K562 (cell line): ENCODE data around the gene STK16. TPM values are rescaled to one million over a fixed set of nuclear protein-coding genes. Genes with fewer than 3 reads are reported as not detected.
A peak's percentile ranks its signal among the peaks of the same experiment; 100 is the strongest.

ENCODE experiments used
- ARID4B ChIP-seq: sonication (generic); formaldehyde crosslinking; IDR thresholded peaks from 2 replicates; pipeline ENCODE4 v1.8.0; 2022; ENCODE audit warnings: mild to moderate bottlenecking, missing genetic modification reagents
- CBX1 ChIP-seq: sonication (generic); IDR thresholded peaks from 2 replicates; pipeline ENCODE4 v1.6.1; 2016; ENCODE audit warnings: antibody characterized with exemption, low read depth, mild to moderate bottlenecking
- CREB1 ChIP-seq, 2 experiments: sonication (generic) in 1 of 2; formaldehyde crosslinking in 1 of 2; IDR thresholded peaks; 2 replicates each; pipeline versions ENCODE4 v1.6.1 to v1.8.0; 2012 to 2022; ENCODE audit warnings: inconsistent platforms in 1 of 2, mild to moderate bottlenecking in 1 of 2, missing genetic modification reagents in 1 of 2, moderate library complexity in 1 of 2
- EGR1 ChIP-seq: fragments of 450-650 bp; conservative IDR thresholded peaks from 2 replicates; pipeline ENCODE4 v1.6.1; 2017; ENCODE audit warnings: mild to moderate bottlenecking
- EP300 ChIP-seq: IDR thresholded peaks from 2 replicates; pipeline ENCODE4 v1.6.1; 2012; ENCODE audit warnings: low read length, improper control_type of control experiment
- ETS2 ChIP-seq: IDR thresholded peaks from 2 replicates; pipeline ENCODE4 v1.6.1; 2016; ENCODE audit warnings: borderline replicate concordance, missing genetic modification characterization, mild to moderate bottlenecking, moderate library complexity, missing compliant biosample characterization; ENCODE audit not compliant: poor library complexity, severe bottlenecking
- HNRNPLL ChIP-seq: fragments of 200-400 bp; formaldehyde crosslinking; IDR thresholded peaks from 2 replicates; pipeline ENCODE4 v1.6.1; 2017; ENCODE audit warnings: low read length, low read depth, mild to moderate bottlenecking; ENCODE audit not compliant: poor library complexity, severe bottlenecking
- KLF16 ChIP-seq: IDR thresholded peaks from 2 replicates; pipeline ENCODE4 v1.6.1; 2016; ENCODE audit warnings: antibody characterized with exemption
- ZNF592 ChIP-seq: fragments of 450-650 bp; IDR thresholded peaks from 2 replicates; pipeline ENCODE4 v1.6.1; 2017; ENCODE audit warnings: antibody characterized with exemption, mild to moderate bottlenecking
- ZNF639 ChIP-seq, 2 experiments: fragments of 200-800 bp in 1 of 2; sonication (Bioruptor generic) in 1 of 2; sonication (generic) in 1 of 2; formaldehyde crosslinking in 1 of 2; IDR thresholded peaks in 1 of 2; conservative IDR thresholded peaks in 1 of 2; 2 replicates each; pipeline versions ENCODE4 v1.5.0 to v1.6.1; 2016 to 2020; ENCODE audit warnings: missing compliant biosample characterization in 1 of 2, missing genetic modification characterization in 1 of 2, missing genetic modification reagents in 1 of 2
- polyA plus RNA-seq, 8 experiments: library from polyadenylated mRNA; depleted of rRNA in 4 of 8; stranded (reverse) in 5 of 8; unstranded in 3 of 8; fragments of >200 nt; fragmentation: Nextera tagmentation in 2 of 8; fragmentation: Illumina TruSeq in 1 of 8; extraction: Ambion mirVana in 2 of 8; extraction: Trizol in 1 of 8; gene quantifications; 2 replicates each; pipeline versions ENCODE4 v1.2.1 to v1.2.3, GENCODE V29; 2011 to 2014; ENCODE audit warnings: inconsistent platforms in 1 of 8, missing spikeins in 1 of 8
- total RNA-seq, 7 experiments: library from RNA; depleted of rRNA in 6 of 7; stranded (reverse); fragments of >200 nt in 6 of 7; fragmentation: Illumina TruSeq in 2 of 7; extraction: Trizol in 2 of 7; gene quantifications; 2 replicates each; pipeline versions ENCODE4 v1.2.1 to v1.2.3, GENCODE V29; 2011 to 2021; ENCODE audit warnings: low replicate concordance in 1 of 7
- TF ChIP-seq, protein P1 (sequence below): sonication (generic); formaldehyde crosslinking; IDR thresholded peaks from 2 replicates; pipeline ENCODE4 v1.8.1; 2022; ENCODE audit warnings: missing genetic modification reagents
- TF ChIP-seq, protein P2 (sequence below): fragments of 450-650 bp; conservative IDR thresholded peaks from 2 replicates; pipeline ENCODE4 v1.6.1; 2016; ENCODE audit warnings: missing genetic modification characterization, low read depth, mild to moderate bottlenecking, missing compliant biosample characterization, moderate library complexity

The STK16 gene
- total and polyA plus RNA-seq, 9 of the 15 experiments (the other 6 are each of a cell fraction or from before 2014, with no cell fraction given): 5.4 to 36.2 (median 17.8) TPM

DNA sequence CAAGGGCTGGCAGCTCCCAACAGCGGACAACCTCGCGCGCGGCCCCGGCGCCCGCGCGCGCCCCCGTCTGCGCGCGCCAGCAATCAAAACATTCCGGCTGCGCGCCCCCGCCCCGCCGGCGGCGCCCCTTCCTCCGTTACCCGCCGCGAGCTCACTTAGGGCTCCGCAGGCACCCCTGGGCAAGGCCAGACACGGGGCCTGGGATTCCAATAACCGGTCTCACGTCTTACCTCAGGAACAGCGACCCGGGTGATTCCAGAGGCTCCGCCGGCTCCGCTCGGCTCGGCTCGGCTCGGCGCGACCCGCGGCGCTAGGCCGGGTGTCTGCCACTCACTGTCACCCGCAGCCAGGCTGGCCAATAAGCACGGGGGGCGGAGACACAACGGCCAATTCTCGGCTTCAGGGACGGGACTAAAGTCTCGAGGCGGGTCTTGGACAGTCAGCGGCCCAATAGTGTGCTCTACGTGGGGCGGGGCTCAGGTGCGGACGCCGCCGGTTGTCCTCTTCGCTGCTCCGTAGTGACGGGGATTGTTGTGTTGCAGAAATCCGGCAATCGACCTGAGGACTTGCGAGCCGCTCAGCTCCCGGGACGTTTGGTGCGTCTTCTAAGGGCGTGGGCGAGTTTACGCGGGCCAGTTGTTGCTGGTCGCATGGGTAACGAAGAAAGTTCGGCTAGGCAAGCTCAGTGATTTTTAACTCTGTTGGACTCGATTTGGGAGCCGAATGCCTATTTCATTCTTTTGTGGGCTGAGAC, 15.8 kb upstream of the STK16 start, which contains the start of the genes ANKZF1 and ATG9A (continued):
- peak; percentile 59 for TF ChIP-seq ARID4B
- TF ChIP-seq EP300: peak; percentile 4; the same call in 1 of the 2 replicates
- TF ChIP-seq, protein P1, sequence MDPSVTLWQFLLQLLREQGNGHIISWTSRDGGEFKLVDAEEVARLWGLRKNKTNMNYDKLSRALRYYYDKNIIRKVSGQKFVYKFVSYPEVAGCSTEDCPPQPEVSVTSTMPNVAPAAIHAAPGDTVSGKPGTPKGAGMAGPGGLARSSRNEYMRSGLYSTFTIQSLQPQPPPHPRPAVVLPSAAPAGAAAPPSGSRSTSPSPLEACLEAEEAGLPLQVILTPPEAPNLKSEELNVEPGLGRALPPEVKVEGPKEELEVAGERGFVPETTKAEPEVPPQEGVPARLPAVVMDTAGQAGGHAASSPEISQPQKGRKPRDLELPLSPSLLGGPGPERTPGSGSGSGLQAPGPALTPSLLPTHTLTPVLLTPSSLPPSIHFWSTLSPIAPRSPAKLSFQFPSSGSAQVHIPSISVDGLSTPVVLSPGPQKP (CRISPR knock-in tag): no peak
- TF ChIP-seq, protein P2, sequence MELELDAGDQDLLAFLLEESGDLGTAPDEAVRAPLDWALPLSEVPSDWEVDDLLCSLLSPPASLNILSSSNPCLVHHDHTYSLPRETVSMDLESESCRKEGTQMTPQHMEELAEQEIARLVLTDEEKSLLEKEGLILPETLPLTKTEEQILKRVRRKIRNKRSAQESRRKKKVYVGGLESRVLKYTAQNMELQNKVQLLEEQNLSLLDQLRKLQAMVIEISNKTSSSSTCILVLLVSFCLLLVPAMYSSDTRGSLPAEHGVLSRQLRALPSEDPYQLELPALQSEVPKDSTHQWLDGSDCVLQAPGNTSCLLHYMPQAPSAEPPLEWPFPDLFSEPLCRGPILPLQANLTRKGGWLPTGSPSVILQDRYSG (tag): peak; percentile 83
- peak; percentile 62 for TF ChIP-seq HNRNPLL
- TF ChIP-seq ZNF592: no peak
- peak; percentile 50; the same call in 1 of the 2 replicates for TF ChIP-seq CBX1
- TF ChIP-seq ZNF639 (CRISPR knock-in tag; conservative IDR thresholded peaks at IDR 0.05 in 1 of 2, IDR thresholded peaks at IDR 0.05 in 1 of 2): peak in 1 of 2 experiments; percentile 83; a peak in 2 of 4 replicates
- 0 out of 2 replicates have a peak, but pooled peaks have one; percentile 62 for TF ChIP-seq KLF16
- no peak for TF ChIP-seq ETS2 (tag)
- peak; percentile 90 for TF ChIP-seq EGR1
- TF ChIP-seq CREB1 (IDR thresholded peaks at IDR 0.05): peak; percentile 88
- peak; percentile 86 for TF ChIP-seq CREB1 (CRISPR knock-in tag; IDR thresholded peaks at IDR 0.05)
